CD14-positive monocyte (primary cell): ENCODE data around the gene CMTM4. TPM values are rescaled to one million over a fixed set of nuclear protein-coding genes. Genes with fewer than 3 reads are reported as not detected.

ENCODE experiments used
- DNase-seq, 3 donors: peaks; one replicate each; pipeline ENCODE4 v3.0.0-alpha.2; 2011 to 2022
- H2AFZ ChIP-seq: 2 replicates; pipeline ENCODE4 v1.6.0; 2012; ENCODE audit warnings: mild to moderate bottlenecking, low read depth, low read length, inconsistent platforms; ENCODE audit not compliant: insufficient read depth, poor library complexity, severe bottlenecking
- H3K27ac ChIP-seq, 2 donors: 1 replicate in 1 of 2; 2 replicates in 1 of 2; pipeline ENCODE4 v1.5.1; 2012 to 2013; ENCODE audit warnings: low read length in 2 of 2, control low read depth in 1 of 2, inconsistent platforms in 1 of 2, low read depth in 1 of 2, mild to moderate bottlenecking in 1 of 2
- H3K27me3 ChIP-seq, 2 donors: one replicate each; pipeline versions ENCODE4 v1.6.0 to v1.6.1; 2011 to 2013; ENCODE audit warnings: low read length in 2 of 2; ENCODE audit not compliant: control insufficient read depth in 2 of 2, insufficient read depth in 2 of 2
- H3K36me3 ChIP-seq, 2 donors: replicated peaks in 1 of 2; 1 replicate in 1 of 2; 2 replicates in 1 of 2; pipeline versions ENCODE4 v1.5.1 to v1.6.1; 2012 to 2013; ENCODE audit warnings: low read length in 2 of 2, control low read depth in 1 of 2, inconsistent platforms in 1 of 2, mild to moderate bottlenecking in 1 of 2; ENCODE audit not compliant: insufficient read depth in 2 of 2, control insufficient read depth in 1 of 2
- H3K4me1 ChIP-seq, 2 donors: 1 replicate in 1 of 2; 2 replicates in 1 of 2; pipeline versions ENCODE4 v1.5.1 to v1.6.1; 2012 to 2013; ENCODE audit warnings: low read length in 2 of 2, control low read depth in 1 of 2, inconsistent platforms in 1 of 2, mild to moderate bottlenecking in 1 of 2, moderate library complexity in 1 of 2; ENCODE audit not compliant: insufficient read depth in 2 of 2, control insufficient read depth in 1 of 2
- H3K4me2 ChIP-seq: replicated peaks from 2 replicates; pipeline ENCODE3; 2012; ENCODE audit warnings: low read length, moderate library complexity, mild to moderate bottlenecking; ENCODE audit not compliant: poor library complexity, severe bottlenecking; ENCODE audit errors: extremely low read depth
- H3K4me3 ChIP-seq, 3 experiments: fragments of 200-600 bp in 1 of 3; sonication (generic) in 1 of 3; replicated peaks in 1 of 3; 1 replicate in 2 of 3; 2 replicates in 1 of 3; pipeline ENCODE4 v1.5.1; 2011 to 2013; ENCODE audit warnings: low read length in 3 of 3, mild to moderate bottlenecking in 3 of 3, control low read depth in 2 of 3, low read depth in 2 of 3, inconsistent platforms in 1 of 3, moderate library complexity in 1 of 3
- H3K79me2 ChIP-seq: 2 replicates; pipeline ENCODE4 v1.6.0; 2012; ENCODE audit warnings: mild to moderate bottlenecking, control low read depth, inconsistent platforms, low read length, moderate library complexity; ENCODE audit not compliant: insufficient read depth
- H3K9ac ChIP-seq: 2 replicates; pipeline ENCODE4 v1.6.0; 2017; ENCODE audit warnings: low read length, mild to moderate bottlenecking; ENCODE audit not compliant: insufficient read depth, poor library complexity, severe bottlenecking
- H3K9me3 ChIP-seq, 2 donors: replicated peaks in 1 of 2; 1 replicate in 1 of 2; 2 replicates in 1 of 2; pipeline versions ENCODE4 v1.5.1 to v1.6.1; 2012 to 2013; ENCODE audit warnings: low read length in 2 of 2, control low read depth in 1 of 2; ENCODE audit not compliant: control insufficient read depth in 1 of 2, insufficient read depth in 1 of 2
- H4K20me1 ChIP-seq: 2 replicates; pipeline ENCODE4 v1.6.0; 2012; ENCODE audit warnings: mild to moderate bottlenecking, low read length, control low read depth, moderate library complexity; ENCODE audit not compliant: insufficient read depth
- H3K27ac Mint-ChIP-seq, 7 donors: one replicate each; pipeline ENCODE4 v1.8.0; 2020; ENCODE audit warnings: mild to moderate bottlenecking in 7 of 7, mixed read lengths in 7 of 7, moderate library complexity in 6 of 7, inconsistent platforms in 2 of 7
- H3K27me3 Mint-ChIP-seq, 3 donors: one replicate each; pipeline ENCODE4 v1.8.0; 2021 to 2022; ENCODE audit warnings: low read depth in 3 of 3, mild to moderate bottlenecking in 3 of 3, mixed read lengths in 3 of 3, moderate library complexity in 3 of 3, inconsistent platforms in 1 of 3
- H3K36me3 Mint-ChIP-seq, 2 donors: one replicate each; pipeline ENCODE4 v1.8.0; 2020; ENCODE audit warnings: mixed read lengths in 2 of 2, inconsistent platforms in 1 of 2, mild to moderate bottlenecking in 1 of 2
- H3K4me1 Mint-ChIP-seq: one replicate; pipeline ENCODE4 v1.8.0; 2020; ENCODE audit warnings: mild to moderate bottlenecking, mixed read lengths
- H3K4me3 Mint-ChIP-seq, 2 donors: one replicate each; pipeline ENCODE4 v1.8.0; 2020; ENCODE audit warnings: mild to moderate bottlenecking in 2 of 2, mixed read lengths in 2 of 2, moderate library complexity in 1 of 2
- H3K9me3 Mint-ChIP-seq, 7 donors: one replicate each; pipeline ENCODE4 v1.8.0; 2020 to 2022; ENCODE audit warnings: mixed read lengths in 7 of 7, mild to moderate bottlenecking in 6 of 7, moderate library complexity in 6 of 7, inconsistent platforms in 2 of 7
- CTCF ChIP-seq: fragments of 200-600 bp; IDR thresholded peaks from one replicate; pipeline ENCODE4 v1.8.0; 2022; ENCODE audit warnings: antibody characterized with exemption, mild to moderate bottlenecking
- WGBS: methylation state at CpG from one replicate; pipeline ENCODE4 v1.1.5; 2013; ENCODE audit warnings: missing lambda C conversion rate; ENCODE audit not compliant: insufficient coverage; 5-methylcytosine and 5-hydroxymethylcytosine counted together
- intact Hi-C, 2 donors: fragments of 100-400 bp; cut with micrococcal nuclease; formaldehyde crosslinking; loops; one replicate each; pipeline versions ENCODE4 v1.15.0 to v1.15.1; 2023
- polyA plus RNA-seq, 3 donors: library from polyadenylated mRNA; depleted of rRNA in 1 of 3; unstranded in 2 of 3; stranded (reverse) in 1 of 3; fragments of 300-500 nt in 2 of 3; fragments of >200 nt in 1 of 3; fragmentation: Illumina TruSeq in 2 of 3; gene quantifications; 1 replicate in 2 of 3; 2 replicates in 1 of 3; pipeline ENCODE4 v1.2.3, GENCODE V29; 2012 to 2021

The CMTM4 gene
- polyA plus RNA-seq, 3 donors: 0.41 to 21.2 (median 0.45) TPM

- H3K27me3 ChIP-seq: no peaks in the 10 kb centered on the region
- peak; percentile 57 to 83 (median 64) for DNase-seq
- peak overlapping the region; percentile 74 to 91 (median 91) for H3K4me3 ChIP-seq
- H3K9ac ChIP-seq: peak overlapping the region; percentile 88
- Mint-ChIP-seq H3K4me1 (peaks cover 43% of the 10 kb centered on the region), H3K9me3 (peaks cover 0 to 12% (median 8%) of the 10 kb centered on the region in 7 donors), H3K27me3 (peaks cover 9 to 15% (median 12%) of the 10 kb centered on the region in 3 donors), H3K36me3 (peaks cover 7 to 24% of the 10 kb centered on the region in 2 donors), H3K4me3 (peak overlapping the region; percentile 93 to 95), H3K27ac (peak overlapping the region in 6 of 7 donors; percentile 52 to 90 (median 76))
- intact Hi-C loops: loop anchor here (2.0 to 10.0 kb wide), 3 partner anchors 36 to 261 kb away; partner anchors contain the start of gene CMTM1 (in 1 of the 2)
- peaks cover 28% of the 10 kb centered on the region for H4K20me1 ChIP-seq
- peaks cover 0 to 10% of the 10 kb centered on the region in 2 donors for H3K9me3 ChIP-seq
- peaks cover 4 to 15% of the 10 kb centered on the region in 2 donors for H3K36me3 ChIP-seq
- peak overlapping the region; percentile 94 for H3K4me2 ChIP-seq
- H2AFZ ChIP-seq: peak overlapping the region; percentile 73
- peaks cover 40 to 42% of the 10 kb centered on the region in 2 donors for H3K4me1 ChIP-seq
- H3K79me2 ChIP-seq: peaks cover 35% of the 10 kb centered on the region
- WGBS: under 1% methylated on average over 25 of the region's 32 CpGs
- no peak for TF ChIP-seq CTCF
- peak overlapping the region in 1 of 2 donors; percentile 73 for H3K27ac ChIP-seq
These were observed 92.8 kb downstream of the CMTM4 start for GRCh38 chr16:66603537-66604375.

- Histone ChIP-seq H3K27me3 (no peaks in the 10 kb centered on the region), H3K4me3 (no peak overlapping the region), H3K27ac (no peak overlapping the region), H3K9me3 (peaks cover 0 to 10% of the 10 kb centered on the region in 2 donors), H3K9ac (no peak overlapping the region), H3K36me3 (no peaks in the 10 kb centered on the region), H4K20me1 (peaks cover 5% of the 10 kb centered on the region), H2AFZ (no peak overlapping the region), H3K4me1 (peaks cover 18 to 20% of the 10 kb centered on the region in 2 donors), H3K4me2 (no peak overlapping the region), H3K79me2 (peaks cover 18% of the 10 kb centered on the region)
- no peak for TF ChIP-seq CTCF
- peaks cover 0 to 9% of the 10 kb centered on the region in 2 donors for H3K36me3 Mint-ChIP-seq
- 89% methylated on average over 3 of the region's 5 CpGs for WGBS
- no peak overlapping the region for H3K4me3 Mint-ChIP-seq
- DNase-seq: no peak
- intact Hi-C loops: loop anchor here (5.0 to 10.0 kb wide), 2 partner anchors 34 to 263 kb away; partner anchors contain the start of gene CMTM1 (in 1 of the 2)
- H3K9me3 Mint-ChIP-seq: peaks cover 0 to 12% (median 8%) of the 10 kb centered on the region in 7 donors
- H3K27me3 Mint-ChIP-seq: peaks cover 12 to 15% (median 14%) of the 10 kb centered on the region in 3 donors
- peaks cover 31% of the 10 kb centered on the region for H3K4me1 Mint-ChIP-seq
- no peak overlapping the region for H3K27ac Mint-ChIP-seq
These were observed 95.1 kb downstream of the CMTM4 start for GRCh38 chr16:66601471-66601870.
